Measurements from ENCODE around the gene MAML3. TPM values are rescaled to one million over a fixed set of nuclear protein-coding genes. Genes with fewer than 3 reads are reported as not detected.
A peak's percentile ranks its signal among the peaks of the same experiment; 100 is the strongest.

Gene MAML3
- total and polyA plus RNA-seq, 10 donors, result 0.63 to 18.4 (median 12.7) TPM

DNA sequence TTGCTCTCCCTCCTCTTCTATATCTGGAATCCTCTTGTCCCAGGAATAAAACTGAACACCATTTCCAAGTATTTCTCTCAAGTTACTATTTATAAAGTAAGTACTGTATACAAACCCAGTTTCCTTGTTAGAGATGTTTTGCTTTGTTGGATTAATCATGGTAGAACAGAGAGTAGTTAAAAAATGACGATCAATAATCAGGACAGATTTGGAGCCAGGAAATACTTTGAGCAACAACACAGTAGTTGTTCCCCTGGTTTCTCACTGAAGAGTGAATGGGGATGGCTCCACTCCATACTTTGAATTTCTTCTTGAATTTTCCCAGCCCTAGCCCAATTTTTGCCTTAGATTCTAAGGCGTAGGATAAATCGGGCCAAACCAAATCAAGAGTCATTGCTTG lies 467.0 kb downstream of the MAML3 start:
- H3K4me3 ChIP-seq, result no peak overlapping the region
- DNase-seq, result no peak
- peak overlapping the region in 2 of 8 donors; percentile 8 to 21 for H3K27ac ChIP-seq
- no peaks in the 10 kb centered on the region for H3K27me3 ChIP-seq (replicated peaks in 1 of 7)
- peaks cover 0 to 18% (median 3%) of the 10 kb centered on the region in 6 donors for H3K36me3 ChIP-seq
- TF ChIP-seq POLR2AphosphoS5 (IDR thresholded peaks at IDR 0.05), result no peak
- no peak for TF ChIP-seq POLR2A (IDR thresholded peaks at IDR 0.05)
- TF ChIP-seq, protein P1, sequence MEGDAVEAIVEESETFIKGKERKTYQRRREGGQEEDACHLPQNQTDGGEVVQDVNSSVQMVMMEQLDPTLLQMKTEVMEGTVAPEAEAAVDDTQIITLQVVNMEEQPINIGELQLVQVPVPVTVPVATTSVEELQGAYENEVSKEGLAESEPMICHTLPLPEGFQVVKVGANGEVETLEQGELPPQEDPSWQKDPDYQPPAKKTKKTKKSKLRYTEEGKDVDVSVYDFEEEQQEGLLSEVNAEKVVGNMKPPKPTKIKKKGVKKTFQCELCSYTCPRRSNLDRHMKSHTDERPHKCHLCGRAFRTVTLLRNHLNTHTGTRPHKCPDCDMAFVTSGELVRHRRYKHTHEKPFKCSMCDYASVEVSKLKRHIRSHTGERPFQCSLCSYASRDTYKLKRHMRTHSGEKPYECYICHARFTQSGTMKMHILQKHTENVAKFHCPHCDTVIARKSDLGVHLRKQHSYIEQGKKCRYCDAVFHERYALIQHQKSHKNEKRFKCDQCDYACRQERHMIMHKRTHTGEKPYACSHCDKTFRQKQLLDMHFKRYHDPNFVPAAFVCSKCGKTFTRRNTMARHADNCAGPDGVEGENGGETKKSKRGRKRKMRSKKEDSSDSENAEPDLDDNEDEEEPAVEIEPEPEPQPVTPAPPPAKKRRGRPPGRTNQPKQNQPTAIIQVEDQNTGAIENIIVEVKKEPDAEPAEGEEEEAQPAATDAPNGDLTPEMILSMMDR (IDR thresholded peaks at IDR 0.05 in 8 of 11, conservative IDR thresholded peaks at IDR 0.05 in 3 of 11), result no peak
- intact Hi-C loops (cut with DNase I; ENCODE audit: low total_unique reads), result no loop called here
- WGBS, 5 donors, result 76 to 95% (median 89%) methylated on average over 3 of the region's 3 CpGs
- H3K4me1 ChIP-seq, result peaks cover 0 to 28% (median 15%) of the 10 kb centered on the region in 6 donors
- H3K9me3 ChIP-seq, result no peaks in the 10 kb centered on the region

DNA sequence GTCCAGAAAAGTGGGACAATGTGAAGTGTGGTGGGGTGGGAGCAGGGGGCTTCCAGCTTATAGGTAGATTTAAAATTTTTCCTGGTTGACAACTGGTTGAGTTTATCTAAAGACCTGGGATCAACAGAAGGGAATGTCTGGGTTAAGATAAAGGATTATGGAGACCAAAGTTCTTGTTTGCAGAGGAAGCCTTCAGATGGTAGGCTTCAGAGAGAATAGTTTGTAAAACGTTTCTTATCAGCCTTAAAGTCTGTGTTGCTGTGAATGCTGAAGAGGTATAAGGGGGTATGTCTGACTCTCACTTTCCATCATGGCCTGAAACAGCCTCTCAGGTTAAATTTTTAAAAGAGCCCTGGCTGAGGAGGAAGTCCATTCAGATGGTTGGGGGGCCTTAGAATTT lies 467.9 kb downstream of the MAML3 start:
- 64 to 85% (median 78%) methylated on average over 1 of the region's 1 CpG for WGBS, 5 donors
- Histone ChIP-seq H3K36me3 (peaks cover 0 to 19% (median 3%) of the 10 kb centered on the region in 6 donors), H3K4me1 (peaks cover 0 to 27% (median 14%) of the 10 kb centered on the region in 6 donors), H3K9me3 (no peaks in the 10 kb centered on the region), H3K27me3 (replicated peaks in 1 of 7) (no peaks in the 10 kb centered on the region), H3K4me3 (no peak overlapping the region), H3K27ac (no peak overlapping the region)
- intact Hi-C loops (cut with DNase I; ENCODE audit: low total_unique reads), result no loop called here
- no peak for TF ChIP-seq POLR2AphosphoS5 (IDR thresholded peaks at IDR 0.05)
- TF ChIP-seq, protein P1 (IDR thresholded peaks at IDR 0.05 in 8 of 11, conservative IDR thresholded peaks at IDR 0.05 in 3 of 11), result no peak
- no peak for TF ChIP-seq POLR2A (IDR thresholded peaks at IDR 0.05)
- no peak for DNase-seq

DNA sequence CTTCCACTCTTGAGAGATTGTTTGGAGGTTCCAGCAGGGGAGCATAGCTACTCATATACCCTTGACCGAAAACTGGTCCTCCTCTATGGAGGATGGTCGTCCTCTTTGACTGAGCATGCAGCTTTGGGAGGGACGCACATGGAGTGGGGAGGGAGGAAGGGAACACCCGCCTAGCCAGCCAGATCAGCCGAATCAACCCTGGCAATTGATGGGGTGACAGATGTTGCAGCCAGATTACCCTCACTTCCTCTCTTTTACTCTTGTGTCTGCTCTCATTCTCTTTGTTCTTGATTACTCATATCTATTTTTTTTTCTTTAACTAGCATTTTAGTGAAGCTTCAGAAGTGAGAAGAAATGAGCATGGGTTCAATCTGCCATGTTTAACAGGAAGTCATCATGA lies 468.8 kb downstream of the MAML3 start:
- intact Hi-C loops (cut with DNase I; ENCODE audit: low total_unique reads), result no loop called here
- Histone ChIP-seq H3K4me3 (no peak overlapping the region), H3K36me3 (peaks cover 0 to 28% (median 3%) of the 10 kb centered on the region in 6 donors), H3K9me3 (no peaks in the 10 kb centered on the region), H3K4me1 (peaks cover 0 to 27% (median 14%) of the 10 kb centered on the region in 6 donors), H3K27me3 (replicated peaks in 1 of 7) (no peaks in the 10 kb centered on the region), H3K27ac (no peak overlapping the region)
- TF ChIP-seq, protein P1 (IDR thresholded peaks at IDR 0.05 in 8 of 11, conservative IDR thresholded peaks at IDR 0.05 in 3 of 11), result no peak
- no peak for TF ChIP-seq POLR2A (IDR thresholded peaks at IDR 0.05)
- no peak for TF ChIP-seq POLR2AphosphoS5 (IDR thresholded peaks at IDR 0.05)
- WGBS, 5 donors, result 68 to 85% (median 77%) methylated on average over 5 of the region's 5 CpGs
- DNase-seq, result no peak

DNA sequence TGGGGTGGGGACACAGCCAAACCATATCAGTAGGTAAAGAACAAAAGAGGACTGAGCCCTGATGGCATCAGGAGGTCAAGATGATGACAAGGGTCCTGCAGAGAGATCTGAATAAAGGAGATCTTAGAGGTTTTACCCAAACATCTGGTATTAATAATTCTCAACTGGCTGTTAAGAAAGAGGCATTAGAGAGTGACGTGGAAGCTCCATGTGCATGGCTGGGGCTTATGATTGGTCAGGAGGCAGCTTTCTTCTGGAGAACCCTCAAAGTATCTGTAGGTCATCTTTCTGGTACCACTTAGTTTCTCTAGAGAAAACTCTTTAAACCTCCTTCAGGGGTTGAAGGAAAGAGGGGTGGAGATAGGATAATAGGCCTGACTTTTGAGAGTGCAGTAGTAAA lies 469.6 kb downstream of the MAML3 start:
- no peak for DNase-seq
- 93 to 100% (median 100%) methylated on average over 1 of the region's 1 CpG for WGBS, 5 donors
- peaks cover 0 to 36% (median 4%) of the 10 kb centered on the region in 6 donors for H3K36me3 ChIP-seq
- no peaks in the 10 kb centered on the region for H3K9me3 ChIP-seq
- no peak overlapping the region for H3K4me3 ChIP-seq
- H3K4me1 ChIP-seq, result peaks cover 0 to 26% (median 13%) of the 10 kb centered on the region in 6 donors
- TF ChIP-seq, protein P1 (IDR thresholded peaks at IDR 0.05 in 8 of 11, conservative IDR thresholded peaks at IDR 0.05 in 3 of 11), result no peak
- TF ChIP-seq POLR2A (IDR thresholded peaks at IDR 0.05) (no peak), POLR2AphosphoS5 (IDR thresholded peaks at IDR 0.05) (no peak)
- H3K27ac ChIP-seq, result no peak overlapping the region
- intact Hi-C loops (cut with DNase I; ENCODE audit: low total_unique reads), result no loop called here
- no peaks in the 10 kb centered on the region for H3K27me3 ChIP-seq (replicated peaks in 1 of 7)

All from spleen (tissue), 11 donors.